Right lobe of liver (tissue), 6 donors: ENCODE data around the gene EXD1. TPM values are rescaled to one million over a fixed set of nuclear protein-coding genes. Genes with fewer than 3 reads are reported as not detected.
A peak's percentile ranks its signal among the peaks of the same experiment; 100 is the strongest.
"Not testable (repeated sequence)": the region's sequence is repeated elsewhere in the genome, so short reads cannot be mapped to it uniquely, and the experiment has no call there.

Experiments used
- ATAC-seq, 4 donors: fragments of 200-7000 bp; cut with Tn5 transposase; one replicate each; pipeline ENCODE4 v1.9.1; 2020; ENCODE audit warnings: mild to moderate bottlenecking in 4 of 4, moderate library complexity in 4 of 4
- DNase-seq, 3 donors: peaks; one replicate each; pipeline ENCODE4 v3.0.0-alpha.2; 2020
- H3K27ac ChIP-seq, 3 donors: fragments of 200-600 bp; one replicate each; pipeline ENCODE4 v1.8.0; 2022
- H3K27me3 ChIP-seq, 2 donors: fragments of 200-600 bp; one replicate each; pipeline ENCODE4 v1.8.0; 2022
- H3K36me3 ChIP-seq, 4 donors: fragments of 200-600 bp; sonication (generic) in 1 of 4; one replicate each; pipeline versions ENCODE4 v1.5.1 to v1.8.0; 2017 to 2022; ENCODE audit warnings: control low read depth in 1 of 4
- H3K4me1 ChIP-seq, 4 donors: fragments of 200-600 bp; sonication (generic) in 1 of 4; one replicate each; pipeline versions ENCODE4 v1.5.1 to v1.8.0; 2017 to 2022; ENCODE audit warnings: control low read depth in 1 of 4
- H3K4me3 ChIP-seq, 3 donors: fragments of 200-600 bp; one replicate each; pipeline ENCODE4 v1.8.0; 2022
- H3K9me3 ChIP-seq, 4 donors: fragments of 200-600 bp; sonication (generic) in 1 of 4; one replicate each; pipeline versions ENCODE4 v1.5.1 to v1.8.0; 2017 to 2022; ENCODE audit warnings: control low read depth in 1 of 4
- POLR2A ChIP-seq: fragments of 450-650 bp; IDR thresholded peaks from one replicate; pipeline ENCODE4 v1.6.1; 2017; ENCODE audit warnings: antibody characterized with exemption, mild to moderate bottlenecking
- WGBS: methylation state at CpG from one replicate; pipeline ENCODE4 v1.1.6; 2018; ENCODE audit warnings: low coverage, low lambda C conversion rate; ENCODE audit not compliant: insufficient coverage; ENCODE audit errors: missing lambda C conversion rate; 5-methylcytosine and 5-hydroxymethylcytosine counted together
- intact Hi-C, 2 donors: fragments of 100-400 bp; cut with DNase I; formaldehyde crosslinking; loops; one replicate each; pipeline versions ENCODE4 v1.11.2 to v1.14.1; 2022
- total RNA-seq, 6 experiments: library from RNA; depleted of rRNA in 2 of 6; stranded (reverse); fragments of >200 nt in 2 of 6; fragmentation: NEBNext Ultra II Directional in 3 of 6; extraction: Animal tissue kit (Norgen Biotek cat#: 25700) in 3 of 6; gene quantifications; one replicate each; pipeline versions ENCODE4 v1.1.0 to v1.2.4, GENCODE V29; 2016 to 2023
- TF ChIP-seq, protein P1 (sequence below), 4 donors: fragments of 200-600 bp in 3 of 4; fragments of 450-650 bp in 1 of 4; IDR thresholded peaks; one replicate each; pipeline versions ENCODE4 v1.5.1 to v1.8.0; 2016 to 2022; ENCODE audit warnings: antibody characterized with exemption in 4 of 4, mild to moderate bottlenecking in 2 of 4
- donor health status: DM: no; HTN: yes; CAD: no.
- donor health status: DM: no; HTN: no; CAD: no.
- donor health status: DM: no; HTN: no; CAD: no.
- donor health status: DM: no; HTN: yes; CAD: no.
- donor health status: DM: no; HTN: yes; CAD: no.

Gene EXD1
- total RNA-seq, 6 experiments from 2014 or later = 0.22 TPM; not detected in 5

DNA sequence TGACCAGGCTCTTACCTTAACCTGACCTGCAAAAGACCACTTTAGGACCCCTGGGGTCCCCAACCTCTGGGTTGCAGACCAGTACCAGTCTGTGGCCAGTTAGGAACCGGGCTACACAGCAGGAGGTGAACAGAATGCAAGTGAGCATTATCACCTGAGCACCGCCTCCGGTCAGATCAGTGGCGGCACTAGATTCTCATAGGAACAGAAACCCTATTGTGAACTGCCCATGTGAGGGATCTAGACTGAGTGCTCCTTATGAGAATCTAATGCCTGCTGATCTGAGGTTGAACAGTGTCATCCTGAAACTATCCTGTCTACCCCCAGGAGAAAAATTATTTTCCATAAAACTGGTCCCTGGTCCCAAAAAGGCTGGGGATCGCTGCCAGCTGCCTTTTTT is 20.9 kb upstream of the EXD1 start:
- Histone ChIP-seq H3K36me3 (peaks cover 0 to 25% (median 6%) of the 10 kb centered on the region in 4 donors), H3K4me3 (no peak overlapping the region), H3K27me3 (no peaks in the 10 kb centered on the region), H3K4me1 (peaks cover 0 to 28% (median 14%) of the 10 kb centered on the region in 4 donors), H3K9me3 (no peaks in the 10 kb centered on the region), H3K27ac (no peak overlapping the region)
- ATAC-seq (no peak), DNase-seq (peak in 1 of 3 donors; percentile 38)
- TF ChIP-seq, protein P1, sequence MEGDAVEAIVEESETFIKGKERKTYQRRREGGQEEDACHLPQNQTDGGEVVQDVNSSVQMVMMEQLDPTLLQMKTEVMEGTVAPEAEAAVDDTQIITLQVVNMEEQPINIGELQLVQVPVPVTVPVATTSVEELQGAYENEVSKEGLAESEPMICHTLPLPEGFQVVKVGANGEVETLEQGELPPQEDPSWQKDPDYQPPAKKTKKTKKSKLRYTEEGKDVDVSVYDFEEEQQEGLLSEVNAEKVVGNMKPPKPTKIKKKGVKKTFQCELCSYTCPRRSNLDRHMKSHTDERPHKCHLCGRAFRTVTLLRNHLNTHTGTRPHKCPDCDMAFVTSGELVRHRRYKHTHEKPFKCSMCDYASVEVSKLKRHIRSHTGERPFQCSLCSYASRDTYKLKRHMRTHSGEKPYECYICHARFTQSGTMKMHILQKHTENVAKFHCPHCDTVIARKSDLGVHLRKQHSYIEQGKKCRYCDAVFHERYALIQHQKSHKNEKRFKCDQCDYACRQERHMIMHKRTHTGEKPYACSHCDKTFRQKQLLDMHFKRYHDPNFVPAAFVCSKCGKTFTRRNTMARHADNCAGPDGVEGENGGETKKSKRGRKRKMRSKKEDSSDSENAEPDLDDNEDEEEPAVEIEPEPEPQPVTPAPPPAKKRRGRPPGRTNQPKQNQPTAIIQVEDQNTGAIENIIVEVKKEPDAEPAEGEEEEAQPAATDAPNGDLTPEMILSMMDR (IDR thresholded peaks at IDR 0.05) = no peak
- no peak for TF ChIP-seq POLR2A
- 100% methylated on average over 4 of the region's 5 CpGs for WGBS
- intact Hi-C loops = no loop called here

DNA sequence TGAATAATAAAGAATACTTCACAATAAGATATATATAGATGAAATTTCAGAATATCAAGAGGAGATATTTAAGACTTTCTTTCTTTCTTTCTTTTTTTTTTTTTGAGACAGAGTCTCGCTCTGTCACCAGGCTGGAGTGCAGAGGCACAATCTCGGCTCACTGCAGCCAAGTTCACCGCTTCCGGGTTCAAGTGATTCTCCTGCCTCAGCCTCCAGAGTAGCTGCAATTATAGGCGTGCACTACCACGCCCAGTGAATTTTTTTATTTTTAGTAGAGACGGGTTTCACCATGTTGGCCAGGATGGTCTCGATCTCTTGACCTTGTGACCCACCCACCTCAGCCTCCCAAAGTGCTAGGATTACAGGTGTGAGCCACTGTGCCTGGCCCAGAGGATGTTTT is 20.2 kb upstream of the EXD1 start:
- DNase-seq, H3K27me3 ChIP-seq, H3K27ac ChIP-seq, H3K4me3 ChIP-seq, intact Hi-C loops, H3K9me3 ChIP-seq, ATAC-seq: not testable (repeated sequence)
- WGBS = 96% methylated on average over 8 of the region's 8 CpGs
- Histone ChIP-seq H3K4me1 (peaks cover 0 to 23% (median 11%) of the 10 kb centered on the region in 4 donors), H3K36me3 (peaks cover 0 to 31% (median 6%) of the 10 kb centered on the region in 4 donors)

DNA sequence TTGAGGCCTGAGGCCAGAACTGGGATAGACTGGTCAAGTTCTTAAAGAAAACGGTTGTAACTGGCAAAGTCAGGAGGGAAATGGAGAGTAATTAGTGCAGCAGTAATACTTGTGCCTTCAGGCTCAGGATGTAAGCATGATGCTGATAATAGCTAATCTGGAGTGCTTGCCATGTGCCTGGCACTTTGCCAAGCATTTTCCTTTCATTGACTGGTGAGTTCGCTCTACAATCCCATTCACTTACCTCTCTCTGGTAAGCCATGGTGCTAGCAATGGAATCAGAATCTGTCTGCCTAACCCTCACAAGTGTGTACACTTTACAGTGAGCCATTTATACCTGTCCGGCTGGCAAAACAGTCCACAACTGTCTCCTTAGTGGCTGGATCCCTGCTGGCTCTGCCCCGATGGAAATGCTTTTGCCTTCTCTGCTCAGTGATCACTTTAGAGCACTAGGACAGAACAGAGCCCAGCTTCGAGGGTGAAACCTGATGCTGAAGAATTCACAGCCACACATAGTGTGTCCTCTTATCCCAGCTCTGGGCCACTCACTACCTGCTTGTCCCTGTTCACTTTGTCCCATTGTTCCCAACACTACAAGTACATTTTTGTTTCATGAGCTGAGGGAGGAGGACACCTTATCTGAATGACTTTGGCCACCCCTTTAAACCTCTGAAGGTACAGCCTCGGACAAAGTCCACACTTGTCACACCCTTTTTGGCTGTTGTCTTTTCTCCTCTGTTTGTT is 10.8 kb upstream of the EXD1 start:
- WGBS = 43% methylated on average over 5 of the region's 6 CpGs
- Histone ChIP-seq H3K9me3 (no peaks in the 10 kb centered on the region), H3K4me3 (no peak overlapping the region), H3K27me3 (no peaks in the 10 kb centered on the region), H3K4me1 (peaks cover 0 to 26% (median 11%) of the 10 kb centered on the region in 4 donors), H3K36me3 (peaks cover 0 to 28% (median 6%) of the 10 kb centered on the region in 4 donors), H3K27ac (peak overlapping the region in 2 of 3 donors; percentile 40 to 76)
- DNase-seq = peak in 1 of 3 donors; percentile 60
- intact Hi-C loops = no loop called here
- no peak for TF ChIP-seq POLR2A
- TF ChIP-seq, protein P1 (IDR thresholded peaks at IDR 0.05) = no peak
- peak; percentile 78 to 92 (median 84) for ATAC-seq

DNA sequence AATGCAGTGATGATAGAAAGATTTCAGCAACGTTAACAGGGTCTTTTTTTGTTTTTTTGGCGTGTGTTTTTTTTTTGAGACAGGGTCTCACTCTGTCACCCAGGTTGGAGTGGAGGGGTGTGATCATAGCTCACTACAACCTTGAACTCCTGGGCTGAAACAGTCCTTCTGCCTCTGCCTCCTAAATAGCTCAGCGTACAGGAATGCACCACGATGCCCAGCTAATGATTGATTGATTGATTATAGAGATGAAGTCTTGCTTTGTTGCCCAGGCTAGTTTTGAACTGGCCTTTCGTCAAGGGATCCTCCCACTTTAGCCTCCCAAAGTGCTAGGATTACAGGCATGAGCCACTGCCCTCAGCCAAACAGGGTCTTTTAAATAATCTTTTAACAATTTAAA is 7.5 kb upstream of the EXD1 start:
- DNase-seq (no peak), ATAC-seq (peak in 1 of 4 donors; percentile 38)
- intact Hi-C loops = no loop called here
- WGBS = 54% methylated on average over 5 of the region's 5 CpGs
- H3K27me3 ChIP-seq = no peaks in the 10 kb centered on the region
- no peak for TF ChIP-seq POLR2A
- TF ChIP-seq, protein P1 (IDR thresholded peaks at IDR 0.05) = no peak
- H3K27ac ChIP-seq = no peak overlapping the region
- no peaks in the 10 kb centered on the region for H3K9me3 ChIP-seq
- H3K4me1 ChIP-seq = peaks cover 0 to 37% (median 13%) of the 10 kb centered on the region in 4 donors
- H3K4me3 ChIP-seq = no peak overlapping the region
- H3K36me3 ChIP-seq = no peaks in the 10 kb centered on the region

DNA sequence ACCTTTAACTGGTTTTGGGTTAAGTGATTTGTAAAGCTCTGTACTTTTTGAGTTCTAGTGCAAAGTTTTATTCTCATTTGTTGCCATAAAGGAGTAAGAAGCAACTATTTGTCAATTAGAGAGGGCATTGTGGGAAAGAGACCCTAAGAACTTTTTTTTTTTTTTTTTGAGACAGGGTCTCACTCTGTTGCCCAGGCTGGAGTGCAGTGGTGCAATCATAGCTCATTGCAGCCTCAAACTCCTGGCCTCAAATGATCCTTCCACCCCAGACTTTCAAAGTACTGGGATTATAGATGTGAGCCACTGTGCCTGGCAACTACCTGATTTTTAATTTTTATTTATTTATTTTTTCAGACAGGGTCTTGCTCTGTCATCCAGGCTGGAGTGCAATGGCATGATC is 5.4 kb upstream of the EXD1 start:
- no peak overlapping the region for H3K4me3 ChIP-seq
- H3K4me1 ChIP-seq = peaks cover 0 to 33% (median 6%) of the 10 kb centered on the region in 4 donors
- DNase-seq = no peak
- H3K9me3 ChIP-seq = no peaks in the 10 kb centered on the region
- no peaks in the 10 kb centered on the region for H3K36me3 ChIP-seq
- no peak for ATAC-seq
- no peaks in the 10 kb centered on the region for H3K27me3 ChIP-seq
- no peak overlapping the region for H3K27ac ChIP-seq
- intact Hi-C loops = no loop called here
- TF ChIP-seq, protein P1 (IDR thresholded peaks at IDR 0.05) = no peak
- TF ChIP-seq POLR2A = no peak

DNA sequence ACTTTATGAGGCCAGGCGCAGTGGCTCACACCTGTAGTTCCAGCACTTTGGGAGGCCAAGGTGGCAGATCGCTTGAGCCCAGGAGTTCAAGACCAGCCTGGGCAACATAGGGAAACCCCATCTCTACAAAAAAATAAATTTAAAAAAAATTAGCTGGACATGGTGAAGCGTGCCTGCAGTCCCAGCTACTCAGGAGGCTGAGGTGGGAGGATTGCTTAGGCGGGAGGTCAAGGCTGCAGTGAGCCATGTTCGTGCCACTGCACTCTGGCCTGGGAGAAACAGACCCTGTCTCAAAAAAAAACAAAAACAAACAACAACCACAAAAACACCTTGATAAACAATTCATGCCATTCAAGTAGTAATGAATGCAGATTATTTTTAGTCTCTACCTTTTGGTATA is 4.7 kb upstream of the EXD1 start:
- H3K27me3 ChIP-seq, ATAC-seq, H3K4me3 ChIP-seq, intact Hi-C loops, H3K36me3 ChIP-seq, H3K27ac ChIP-seq, H3K9me3 ChIP-seq, DNase-seq: not testable (repeated sequence)
- peaks cover 0 to 28% (median 5%) of the 10 kb centered on the region in 4 donors for H3K4me1 ChIP-seq
- WGBS = 93% methylated on average over 5 of the region's 5 CpGs
